HEK293 (cell line): ENCODE data around the gene TP53AIP1.

Experiments
- CTCF ChIA-PET: fragments of 350-600 bp; formaldehyde crosslinking; extraction: SDS; loops from one replicate; lab custom pipeline; 2021; ENCODE audit warnings: antibody characterized with exemption; lab: Yijun Ruan, JAX
- POLR2A ChIA-PET: fragments of 300-600 bp; formaldehyde crosslinking; extraction: SDS; loops from one replicate; lab custom pipeline; 2020; ENCODE audit warnings: antibody characterized with exemption, inconsistent platforms; lab: Yijun Ruan, JAX
- H3K27ac ChIP-seq: fragments of 200-500 bp; sonication (Bioruptor generic); 2 replicates; pipeline ENCODE4 v1.5.1; 2014; ENCODE audit warnings: low read depth, low read length, control low read depth, inconsistent platforms; ENCODE audit errors: extremely low read depth
- H3K36me3 ChIP-seq, 2 experiments: fragments of 200-500 bp in 1 of 2; sonication (Bioruptor generic) in 1 of 2; 1 replicate in 1 of 2; 2 replicates in 1 of 2; pipeline ENCODE4 v1.5.1; 2014 to 2017; ENCODE audit warnings: inconsistent platforms in 2 of 2, low read length in 2 of 2; ENCODE audit not compliant: control insufficient read depth in 2 of 2, insufficient read depth in 1 of 2
- H3K4me1 ChIP-seq: fragments of 200-500 bp; sonication (Bioruptor generic); 2 replicates; pipeline ENCODE4 v1.5.1; 2014; ENCODE audit warnings: mild to moderate bottlenecking, low read length, inconsistent platforms; ENCODE audit not compliant: control insufficient read depth, insufficient read depth
- H3K4me3 ChIP-seq: 2 replicates; pipeline ENCODE4 v1.5.1; 2011; ENCODE audit warnings: low read depth, mild to moderate bottlenecking, control low read depth, low read length, moderate library complexity
- H3K9me3 ChIP-seq: fragments of 200-500 bp; sonication (Bioruptor generic); 2 replicates; pipeline ENCODE4 v1.5.1; 2014; ENCODE audit warnings: low read depth, low read length, inconsistent platforms; ENCODE audit not compliant: control insufficient read depth, insufficient read depth
- FEZF1 ChIP-seq: fragments of 450-650 bp; formaldehyde crosslinking; IDR thresholded peaks from 2 replicates; pipeline ENCODE4 v1.5.1; 2016; ENCODE audit warnings: missing biosample characterization, missing genetic modification characterization
- GFI1B ChIP-seq: fragments of 450-650 bp; formaldehyde crosslinking; IDR thresholded peaks from 2 replicates; pipeline ENCODE4 v1.5.1; 2016; ENCODE audit warnings: missing biosample characterization, missing genetic modification characterization
- GLI4 ChIP-seq: fragments of 450-650 bp; formaldehyde crosslinking; IDR thresholded peaks from 2 replicates; pipeline ENCODE4 v1.5.1; 2016; ENCODE audit warnings: missing biosample characterization, missing genetic modification characterization
- GLIS2 ChIP-seq: fragments of 450-650 bp; formaldehyde crosslinking; IDR thresholded peaks from 2 replicates; pipeline ENCODE4 v1.5.1; 2016; ENCODE audit warnings: missing biosample characterization, missing genetic modification characterization
- IKZF3 ChIP-seq: fragments of 450-650 bp; IDR thresholded peaks from 2 replicates; pipeline ENCODE4 v1.5.0; 2018; ENCODE audit warnings: missing biosample characterization, mild to moderate bottlenecking, missing genetic modification characterization, moderate library complexity
- MZF1 ChIP-seq: fragments of 450-650 bp; formaldehyde crosslinking; IDR thresholded peaks from 2 replicates; pipeline ENCODE4 v1.5.1; 2017; ENCODE audit warnings: missing biosample characterization, missing genetic modification characterization, borderline replicate concordance
- SP2 ChIP-seq: fragments of 450-650 bp; formaldehyde crosslinking; IDR thresholded peaks from 2 replicates; pipeline ENCODE4 v1.5.1; 2016; ENCODE audit warnings: missing biosample characterization, missing genetic modification characterization
- ZBTB11 ChIP-seq: fragments of 450-650 bp; formaldehyde crosslinking; conservative IDR thresholded peaks from 2 replicates; pipeline ENCODE4 v1.5.1; 2016; ENCODE audit warnings: low read depth, missing biosample characterization, missing genetic modification characterization
- ZBTB48 ChIP-seq: fragments of 450-650 bp; formaldehyde crosslinking; IDR thresholded peaks from 2 replicates; pipeline ENCODE4 v1.5.1; 2016; ENCODE audit warnings: missing biosample characterization, missing genetic modification characterization
- ZBTB8A ChIP-seq: fragments of 450-650 bp; formaldehyde crosslinking; IDR thresholded peaks from 2 replicates; pipeline ENCODE4 v1.5.1; 2016; ENCODE audit warnings: missing biosample characterization, missing genetic modification characterization
- ZFP3 ChIP-seq: fragments of 450-650 bp; formaldehyde crosslinking; IDR thresholded peaks from 2 replicates; pipeline ENCODE4 v1.5.1; 2016; ENCODE audit warnings: low read depth, missing biosample characterization, missing genetic modification characterization
- ZNF184 ChIP-seq: fragments of 450-650 bp; IDR thresholded peaks from 2 replicates; pipeline ENCODE4 v1.5.1; 2018; ENCODE audit warnings: missing biosample characterization, mild to moderate bottlenecking, missing genetic modification characterization
- ZNF2 ChIP-seq: fragments of 450-650 bp; formaldehyde crosslinking; IDR thresholded peaks from 2 replicates; pipeline ENCODE4 v1.5.1; 2016; ENCODE audit warnings: missing biosample characterization, missing genetic modification characterization
- ZNF214 ChIP-seq: fragments of 450-650 bp; formaldehyde crosslinking; IDR thresholded peaks from 2 replicates; pipeline ENCODE4 v1.5.1; 2017; ENCODE audit warnings: missing biosample characterization, mild to moderate bottlenecking, missing genetic modification characterization, borderline replicate concordance
- ZNF324 ChIP-seq: fragments of 450-650 bp; formaldehyde crosslinking; IDR thresholded peaks from 2 replicates; pipeline ENCODE4 v1.5.1; 2016; ENCODE audit warnings: missing biosample characterization, missing genetic modification characterization
- ZNF335 ChIP-seq: fragments of 450-650 bp; formaldehyde crosslinking; conservative IDR thresholded peaks from 2 replicates; pipeline ENCODE4 v1.5.1; 2016; ENCODE audit warnings: missing biosample characterization, missing genetic modification characterization
- ZNF341 ChIP-seq: fragments of 450-650 bp; formaldehyde crosslinking; IDR thresholded peaks from 2 replicates; pipeline ENCODE4; 2016; ENCODE audit warnings: low read depth, missing biosample characterization, missing genetic modification characterization
- ZNF350 ChIP-seq: fragments of 450-650 bp; formaldehyde crosslinking; IDR thresholded peaks from 2 replicates; pipeline ENCODE4 v1.5.0; 2017; ENCODE audit warnings: missing biosample characterization, mild to moderate bottlenecking, missing genetic modification characterization
- ZNF366 ChIP-seq: fragments of 450-650 bp; formaldehyde crosslinking; conservative IDR thresholded peaks from 2 replicates; pipeline ENCODE4 v1.5.1; 2016; ENCODE audit warnings: missing biosample characterization, missing genetic modification characterization
- ZNF416 ChIP-seq: fragments of 450-650 bp; formaldehyde crosslinking; IDR thresholded peaks from 2 replicates; pipeline ENCODE4 v1.5.1; 2016; ENCODE audit warnings: missing biosample characterization, missing genetic modification characterization
- ZNF48 ChIP-seq: fragments of 450-650 bp; formaldehyde crosslinking; IDR thresholded peaks from 2 replicates; pipeline ENCODE4 v1.5.1; 2016; ENCODE audit warnings: missing biosample characterization, missing genetic modification characterization
- ZNF561 ChIP-seq: fragments of 450-650 bp; IDR thresholded peaks from 2 replicates; pipeline ENCODE4 v1.5.1; 2018; ENCODE audit warnings: missing biosample characterization, missing genetic modification characterization, borderline replicate concordance
- ZNF600 ChIP-seq: fragments of 450-650 bp; formaldehyde crosslinking; IDR thresholded peaks from 2 replicates; pipeline ENCODE4 v1.5.1; 2016; ENCODE audit warnings: missing biosample characterization, missing genetic modification characterization
- ZNF670 ChIP-seq: fragments of 450-650 bp; formaldehyde crosslinking; IDR thresholded peaks from 2 replicates; pipeline ENCODE4 v1.5.1; 2016; ENCODE audit warnings: missing biosample characterization, missing genetic modification characterization, low read depth
- ZSCAN30 ChIP-seq: fragments of 450-650 bp; IDR thresholded peaks from 2 replicates; pipeline ENCODE4 v1.5.1; 2018; ENCODE audit warnings: missing biosample characterization, mild to moderate bottlenecking, missing genetic modification characterization, moderate library complexity
- TF ChIP-seq, protein P1 (sequence below): fragments of 450-650 bp; formaldehyde crosslinking; IDR thresholded peaks from 2 replicates; pipeline ENCODE4 v1.5.1; 2017; ENCODE audit warnings: missing biosample characterization, missing genetic modification characterization
- TF ChIP-seq, protein P2 (sequence below): sonication (generic); formaldehyde crosslinking; IDR thresholded peaks from 2 replicates; pipeline ENCODE4 v1.8.1; 2022; ENCODE audit warnings: mild to moderate bottlenecking, moderate library complexity, missing genetic modification reagents
- TF ChIP-seq, protein P3 (sequence below): fragments of 450-650 bp; formaldehyde crosslinking; IDR thresholded peaks from 2 replicates; pipeline ENCODE4 v1.5.1; 2016; ENCODE audit warnings: missing biosample characterization, missing genetic modification characterization

TP53AIP1 gene

DNA sequence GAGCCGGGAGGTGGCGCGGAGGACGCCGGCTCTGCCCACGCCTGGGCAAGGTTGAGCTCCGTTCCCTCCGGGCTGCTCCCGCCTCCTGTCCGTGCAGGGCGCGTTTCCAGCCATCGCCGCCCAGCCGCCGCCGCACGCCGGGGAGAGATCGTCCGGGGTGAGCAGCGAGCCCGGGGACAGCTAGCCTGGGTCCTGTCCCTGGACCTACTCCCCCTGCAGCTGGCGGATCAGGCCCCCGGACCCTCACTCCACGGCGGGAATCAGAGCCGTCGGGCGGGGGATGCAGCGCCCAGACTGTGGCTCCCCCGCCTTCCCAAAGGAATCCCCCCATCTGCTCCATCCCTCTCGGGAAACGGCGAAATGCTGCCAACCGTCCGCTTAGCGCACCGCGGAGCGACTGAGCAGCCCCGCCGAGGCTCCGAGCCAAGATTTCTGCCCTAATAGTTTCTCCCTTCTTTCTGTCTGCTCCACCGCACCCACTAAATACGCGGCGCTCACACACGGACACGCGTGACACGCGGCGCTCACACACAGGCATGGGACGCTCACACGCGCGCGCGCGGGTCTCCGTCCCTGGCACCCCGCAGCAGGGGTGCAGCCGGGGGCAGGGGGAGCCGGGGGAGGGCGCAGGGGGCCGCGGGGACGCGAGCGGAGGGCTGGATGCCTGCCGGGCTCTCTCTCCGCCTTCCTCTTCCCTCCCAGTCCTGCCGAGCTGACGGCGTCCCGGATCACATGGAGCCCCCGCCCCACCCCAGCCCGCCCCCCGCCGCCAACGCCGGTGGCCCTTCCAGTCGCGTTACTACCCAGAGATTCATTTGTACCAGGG lies 51.9 kb downstream of the TP53AIP1 start, which contains the start of gene KCNJ5:
KCNJ5 (plus strand) TSS at position 814 of the 826 bp plus-strand sequence. CDS start 19,918 bp downstream, outside the sequence.
- peak within 1 kb of the TSS; percentile 47 for H3K4me3 ChIP-seq
- no peaks in the 10 kb centered on the region for H3K36me3 ChIP-seq
- CTCF ChIA-PET: interaction anchor here (0.7 to 11.1 kb wide), 4 partner anchors 16 to 222 kb away, joined by 3 to 556 read pairs (median 14); no protein-coding TSS in a partner anchor
- TF ChIP-seq, protein P1, sequence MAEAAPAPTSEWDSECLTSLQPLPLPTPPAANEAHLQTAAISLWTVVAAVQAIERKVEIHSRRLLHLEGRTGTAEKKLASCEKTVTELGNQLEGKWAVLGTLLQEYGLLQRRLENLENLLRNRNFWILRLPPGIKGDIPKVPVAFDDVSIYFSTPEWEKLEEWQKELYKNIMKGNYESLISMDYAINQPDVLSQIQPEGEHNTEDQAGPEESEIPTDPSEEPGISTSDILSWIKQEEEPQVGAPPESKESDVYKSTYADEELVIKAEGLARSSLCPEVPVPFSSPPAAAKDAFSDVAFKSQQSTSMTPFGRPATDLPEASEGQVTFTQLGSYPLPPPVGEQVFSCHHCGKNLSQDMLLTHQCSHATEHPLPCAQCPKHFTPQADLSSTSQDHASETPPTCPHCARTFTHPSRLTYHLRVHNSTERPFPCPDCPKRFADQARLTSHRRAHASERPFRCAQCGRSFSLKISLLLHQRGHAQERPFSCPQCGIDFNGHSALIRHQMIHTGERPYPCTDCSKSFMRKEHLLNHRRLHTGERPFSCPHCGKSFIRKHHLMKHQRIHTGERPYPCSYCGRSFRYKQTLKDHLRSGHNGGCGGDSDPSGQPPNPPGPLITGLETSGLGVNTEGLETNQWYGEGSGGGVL (tag by site-specific recombination): peak; percentile 58
- no peak for TF ChIP-seq ZNF561 (tag by site-specific recombination)
- TF ChIP-seq GFI1B (tag by site-specific recombination): no peak
- TF ChIP-seq ZBTB48 (tag by site-specific recombination): peak; percentile 57
- 0 out of 2 replicates have a peak, but pooled peaks have one; percentile 8 for TF ChIP-seq GLIS2 (tag by site-specific recombination)
- no peak for TF ChIP-seq ZNF416 (tag by site-specific recombination)
- TF ChIP-seq ZNF324 (tag by site-specific recombination): no peak
- TF ChIP-seq ZNF2 (tag by site-specific recombination): 0 out of 2 replicates have a peak, but pooled peaks have one; percentile 34
- no peak for TF ChIP-seq ZNF350 (tag by site-specific recombination)
- peak; percentile 94 for TF ChIP-seq MZF1 (tag by site-specific recombination)
- TF ChIP-seq GLI4 (tag by site-specific recombination): no peak
- no peak for TF ChIP-seq ZSCAN30
- 0 out of 2 replicates have a peak, but pooled peaks have one; percentile 39 for TF ChIP-seq IKZF3 (tag by site-specific recombination)
- TF ChIP-seq, protein P2, sequence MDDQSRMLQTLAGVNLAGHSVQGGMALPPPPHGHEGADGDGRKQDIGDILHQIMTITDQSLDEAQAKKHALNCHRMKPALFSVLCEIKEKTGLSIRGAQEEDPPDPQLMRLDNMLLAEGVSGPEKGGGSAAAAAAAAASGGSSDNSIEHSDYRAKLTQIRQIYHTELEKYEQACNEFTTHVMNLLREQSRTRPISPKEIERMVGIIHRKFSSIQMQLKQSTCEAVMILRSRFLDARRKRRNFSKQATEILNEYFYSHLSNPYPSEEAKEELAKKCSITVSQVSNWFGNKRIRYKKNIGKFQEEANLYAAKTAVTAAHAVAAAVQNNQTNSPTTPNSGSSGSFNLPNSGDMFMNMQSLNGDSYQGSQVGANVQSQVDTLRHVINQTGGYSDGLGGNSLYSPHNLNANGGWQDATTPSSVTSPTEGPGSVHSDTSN (CRISPR knock-in tag): 0 out of 2 replicates have a peak, but pooled peaks have one; percentile 60
- TF ChIP-seq ZNF48 (tag by site-specific recombination): no peak
- no peak for TF ChIP-seq FEZF1 (tag by site-specific recombination)
- peak; percentile 29 for TF ChIP-seq ZNF366
- TF ChIP-seq ZFP3 (tag by site-specific recombination): no peak
- TF ChIP-seq ZNF341 (tag by site-specific recombination): peak; percentile 77
- TF ChIP-seq ZNF184 (tag by site-specific recombination): no peak
- TF ChIP-seq, protein P3, sequence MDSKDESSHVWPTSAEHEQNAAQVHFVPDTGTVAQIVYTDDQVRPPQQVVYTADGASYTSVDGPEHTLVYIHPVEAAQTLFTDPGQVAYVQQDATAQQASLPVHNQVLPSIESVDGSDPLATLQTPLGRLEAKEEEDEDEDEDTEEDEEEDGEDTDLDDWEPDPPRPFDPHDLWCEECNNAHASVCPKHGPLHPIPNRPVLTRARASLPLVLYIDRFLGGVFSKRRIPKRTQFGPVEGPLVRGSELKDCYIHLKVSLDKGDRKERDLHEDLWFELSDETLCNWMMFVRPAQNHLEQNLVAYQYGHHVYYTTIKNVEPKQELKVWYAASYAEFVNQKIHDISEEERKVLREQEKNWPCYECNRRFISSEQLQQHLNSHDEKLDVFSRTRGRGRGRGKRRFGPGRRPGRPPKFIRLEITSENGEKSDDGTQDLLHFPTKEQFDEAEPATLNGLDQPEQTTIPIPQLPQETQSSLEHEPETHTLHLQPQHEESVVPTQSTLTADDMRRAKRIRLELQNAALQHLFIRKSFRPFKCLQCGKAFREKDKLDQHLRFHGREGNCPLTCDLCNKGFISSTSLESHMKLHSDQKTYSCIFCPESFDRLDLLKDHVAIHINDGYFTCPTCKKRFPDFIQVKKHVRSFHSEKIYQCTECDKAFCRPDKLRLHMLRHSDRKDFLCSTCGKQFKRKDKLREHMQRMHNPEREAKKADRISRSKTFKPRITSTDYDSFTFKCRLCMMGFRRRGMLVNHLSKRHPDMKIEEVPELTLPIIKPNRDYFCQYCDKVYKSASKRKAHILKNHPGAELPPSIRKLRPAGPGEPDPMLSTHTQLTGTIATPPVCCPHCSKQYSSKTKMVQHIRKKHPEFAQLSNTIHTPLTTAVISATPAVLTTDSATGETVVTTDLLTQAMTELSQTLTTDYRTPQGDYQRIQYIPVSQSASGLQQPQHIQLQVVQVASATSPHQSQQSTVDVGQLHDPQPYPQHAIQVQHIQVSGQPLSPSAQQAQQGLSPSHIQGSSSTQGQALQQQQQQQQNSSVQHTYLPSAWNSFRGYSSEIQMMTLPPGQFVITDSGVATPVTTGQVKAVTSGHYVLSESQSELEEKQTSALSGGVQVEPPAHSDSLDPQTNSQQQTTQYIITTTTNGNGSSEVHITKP (tag by site-specific recombination): peak; percentile 71
- no peak for TF ChIP-seq ZNF670 (tag by site-specific recombination)
- peak; percentile 98 for TF ChIP-seq ZNF335 (tag by site-specific recombination)
- TF ChIP-seq ZNF214 (tag by site-specific recombination): no peak
- TF ChIP-seq ZBTB11: 0 out of 2 replicates have a peak, but pooled peaks have one; percentile 20
- peak; percentile 69 for TF ChIP-seq ZNF600
- peak; percentile 71 for TF ChIP-seq ZBTB8A (tag by site-specific recombination)
- TF ChIP-seq SP2 (tag by site-specific recombination): peak; percentile 46

More for the DNA sequence above, 51.9 kb downstream of the TP53AIP1 start, which contains the start of gene KCNJ5:
- Histone ChIP-seq H3K4me1 (no peaks in the 10 kb centered on the region; the same call in 1 of the 2 replicates), H3K9me3 (no peaks in the 10 kb centered on the region), H3K27ac (peak within 1 kb of the TSS; percentile 56; the same call in 1 of the 2 replicates)
- POLR2A ChIA-PET: interaction anchor here (1.1 kb wide), 1 partner anchor 38 kb away, joined by 3 read pairs; no protein-coding TSS in a partner anchor
